HCT116 (cell line): ENCODE measurements around the gene ZNF592. TPM values are rescaled to one million over a fixed set of nuclear protein-coding genes. Genes with fewer than 3 reads are reported as not detected.
A peak's percentile ranks its signal among the peaks of the same experiment; 100 is the strongest.

Source experiments
- ATAC-seq: fragments of 200-7000 bp; cut with Tn5 transposase; 2 replicates; pipeline ENCODE4 v1.9.1; 2020; ENCODE audit warnings: mild to moderate bottlenecking, moderate library complexity
- BruUV-seq: library from RNA; stranded (reverse); fragments of 400-500 nt; replicated peaks from 2 replicates; lab custom pipeline; 2021; lab: Mats Ljungman, UMichigan
- CTCF ChIA-PET: fragments of 300-600 bp; sonication (Branson Sonifier 250); formaldehyde crosslinking; loops from one replicate; lab custom pipeline; 2021; ENCODE audit warnings: antibody characterized with exemption; lab: Charles Lee
- POLR2A ChIA-PET: fragments of 300-600, 350-600 bp; sonication (Branson Sonifier 250); formaldehyde crosslinking; loops from one replicate; lab custom pipeline; 2021; ENCODE audit warnings: antibody characterized with exemption; lab: Charles Lee
- RAD21 ChIA-PET, 2 experiments: fragments of 300-600 bp; sonication (Branson Sonifier 250); formaldehyde crosslinking; loops; one replicate each; lab custom pipeline; 2023; ENCODE audit warnings: low total read pairs in 2 of 2; ENCODE audit not compliant: uncharacterized antibody in 2 of 2, unreplicated experiment in 2 of 2, low non-redundant PET in 1 of 2; lab: Charles Lee
- DNase-seq: peaks from one replicate; pipeline ENCODE4 v3.0.0-alpha.2; 2010; ENCODE audit warnings: low read depth, low spot score
- H2AFZ ChIP-seq: fragments of 200-600 bp; shearing (Covaris generic), sonication (generic); 2 replicates; pipeline ENCODE4 v1.6.1; 2017; ENCODE audit warnings: low read depth, mixed run types, mixed read lengths, antibody characterized with exemption, low read length; ENCODE audit not compliant: poor library complexity, severe bottlenecking
- H3K27ac ChIP-seq: 2 replicates; pipeline ENCODE4 v1.5.1; 2012; ENCODE audit warnings: low read depth, low read length
- H3K27me3 ChIP-seq: fragments of 200-600 bp; sonication (generic); 2 replicates; pipeline ENCODE4 v1.6.1; 2016; ENCODE audit warnings: mixed run types, low read length, mixed read lengths; ENCODE audit not compliant: insufficient read depth
- H3K36me3 ChIP-seq, 2 experiments: fragments of 200-500 bp in 1 of 2; fragments of 200-600 bp in 1 of 2; sonication (Bioruptor generic) in 1 of 2; sonication (generic) in 1 of 2; 2 replicates each; pipeline versions ENCODE4 v1.5.1 to v1.6.1; 2014 to 2016; ENCODE audit warnings: low read length in 2 of 2, inconsistent platforms in 1 of 2, mixed read lengths in 1 of 2, mixed run types in 1 of 2; ENCODE audit not compliant: insufficient read depth in 2 of 2, control insufficient read depth in 1 of 2
- H3K4me1 ChIP-seq, 2 experiments: fragments of 200-600 bp in 1 of 2; sonication (generic) in 1 of 2; 2 replicates each; pipeline versions ENCODE4 v1.5.1 to v1.6.1; 2012 to 2017; ENCODE audit warnings: low read length in 2 of 2, inconsistent platforms in 1 of 2, mild to moderate bottlenecking in 1 of 2, mixed read lengths in 1 of 2, mixed run types in 1 of 2, moderate library complexity in 1 of 2; ENCODE audit not compliant: insufficient read depth in 2 of 2, control insufficient read depth in 1 of 2
- H3K4me2 ChIP-seq: fragments of 200-600 bp; sonication (generic); 2 replicates; pipeline ENCODE4 v1.6.1; 2017; ENCODE audit warnings: mixed run types, low read length, mixed read lengths
- H3K4me3 ChIP-seq, 2 experiments: fragments of 200-600 bp in 1 of 2; sonication (generic) in 1 of 2; replicated peaks in 1 of 2; 2 replicates each; pipeline ENCODE4 v1.5.1; 2011 to 2016; ENCODE audit warnings: low read length in 2 of 2, control low read depth in 1 of 2, low read depth in 1 of 2, mild to moderate bottlenecking in 1 of 2, mixed read lengths in 1 of 2, mixed run types in 1 of 2
- H3K79me2 ChIP-seq: fragments of 200-600 bp; sonication (generic); 2 replicates; pipeline ENCODE4 v1.6.1; 2017; ENCODE audit warnings: mild to moderate bottlenecking, mixed run types, low read length, moderate library complexity, mixed read lengths; ENCODE audit not compliant: insufficient read depth
- H3K9ac ChIP-seq: fragments of 200-600 bp; sonication (generic); 2 replicates; pipeline ENCODE4 v1.6.1; 2016; ENCODE audit warnings: low read length, mixed read lengths
- H3K9me2 ChIP-seq: fragments of 200-600 bp; sonication (generic), shearing (Covaris generic); 2 replicates; pipeline ENCODE4 v1.6.1; 2017; ENCODE audit warnings: mixed run types, mild to moderate bottlenecking, moderate library complexity; ENCODE audit not compliant: insufficient read depth
- H3K9me3 ChIP-seq, 2 experiments: fragments of 200-500 bp in 1 of 2; fragments of 200-600 bp in 1 of 2; sonication (Bioruptor generic) in 1 of 2; sonication (generic) in 1 of 2; 2 replicates each; pipeline ENCODE4 v1.6.1; 2014 to 2017; ENCODE audit warnings: low read length in 2 of 2, mixed read lengths in 2 of 2, inconsistent platforms in 1 of 2, low read depth in 1 of 2, mild to moderate bottlenecking in 1 of 2, mixed run types in 1 of 2, moderate library complexity in 1 of 2; ENCODE audit not compliant: control insufficient read depth in 1 of 2, insufficient read depth in 1 of 2
- H4K20me1 ChIP-seq: fragments of 200-600 bp; sonication (generic), shearing (Covaris generic); 2 replicates; pipeline ENCODE4 v1.6.1; 2017; ENCODE audit warnings: mixed run types, mild to moderate bottlenecking, moderate library complexity; ENCODE audit not compliant: insufficient read depth
- CEBPB ChIP-seq: IDR thresholded peaks from 2 replicates; pipeline ENCODE4 v1.6.1; 2012; ENCODE audit warnings: low read depth
- EGR1 ChIP-seq: IDR thresholded peaks from 2 replicates; pipeline ENCODE4 v1.6.1; 2012; ENCODE audit warnings: low read depth
- ELF1 ChIP-seq: IDR thresholded peaks from 2 replicates; pipeline ENCODE4 v1.6.1; 2012; ENCODE audit warnings: low read depth, borderline replicate concordance
- EZH2 ChIP-seq: fragments of 200-600 bp; sonication (generic); IDR thresholded peaks from 2 replicates; pipeline ENCODE4 v1.6.1; 2017; ENCODE audit warnings: antibody characterized with exemption, mixed run types
- EZH2phosphoT487 ChIP-seq: fragments of 200-600 bp; IDR thresholded peaks from 2 replicates; pipeline ENCODE4 v1.6.1; 2018; ENCODE audit warnings: antibody characterized with exemption, borderline replicate concordance
- FOSL1 ChIP-seq: IDR thresholded peaks from 2 replicates; pipeline ENCODE4 v1.6.1; 2012; ENCODE audit warnings: low read depth
- JUND ChIP-seq: IDR thresholded peaks from 2 replicates; pipeline ENCODE4 v1.6.1; 2012
- POLR2A ChIP-seq: IDR thresholded peaks from 2 replicates; pipeline ENCODE4 v1.7.0; 2011; ENCODE audit warnings: borderline replicate concordance; ENCODE audit not compliant: insufficient read depth, insufficient read length; ENCODE audit errors: extremely low read depth
- RAD21 ChIP-seq: IDR thresholded peaks from 2 replicates; pipeline ENCODE4 v1.6.1; 2012; ENCODE audit warnings: low read depth, mild to moderate bottlenecking
- SIN3A ChIP-seq: IDR thresholded peaks from 2 replicates; pipeline ENCODE4 v1.6.1; 2012; ENCODE audit warnings: low read depth
- SP1 ChIP-seq: IDR thresholded peaks from 2 replicates; pipeline ENCODE4 v1.6.1; 2012; ENCODE audit warnings: low read depth
- SRF ChIP-seq: IDR thresholded peaks from 2 replicates; pipeline ENCODE4 v1.6.1; 2012; ENCODE audit warnings: low read depth
- TCF7L2 ChIP-seq: IDR thresholded peaks from 2 replicates; pipeline ENCODE4 v1.7.0; 2011; ENCODE audit warnings: borderline replicate concordance, inconsistent platforms; ENCODE audit not compliant: insufficient read depth, insufficient read length; ENCODE audit errors: extremely low read depth
- YY1 ChIP-seq: IDR thresholded peaks from 2 replicates; pipeline ENCODE4 v1.6.1; 2011; ENCODE audit warnings: low read length, low read depth, moderate library complexity, mild to moderate bottlenecking; ENCODE audit not compliant: insufficient replicate concordance; ENCODE audit errors: extremely low read depth
- ZFX ChIP-seq: fragments of 450-650 bp; IDR thresholded peaks from 2 replicates; pipeline ENCODE4 v1.6.1; 2017
- ZNF274 ChIP-seq: fragments of 200-500 bp; sonication (Bioruptor generic); IDR thresholded peaks from 2 replicates; pipeline ENCODE4 v1.6.1; 2014; ENCODE audit warnings: mild to moderate bottlenecking, low read depth, low read length, inconsistent platforms
- intact Hi-C: fragments of 100-400 bp; cut with micrococcal nuclease; formaldehyde crosslinking; loops from 2 replicates; pipeline ENCODE4 v1.10.0; 2022
- total RNA-seq: library from RNA; stranded (reverse); gene quantifications from one replicate; pipeline ENCODE4 v1.2.1, GENCODE V29; 2021; ENCODE audit not compliant: unreplicated experiment
- TF ChIP-seq, protein P1 (sequence below), 3 experiments: fragments of 200-600 bp in 1 of 3; sonication (generic) in 1 of 3; IDR thresholded peaks in 2 of 3; conservative IDR thresholded peaks in 1 of 3; 2 replicates each; pipeline ENCODE4 v1.5.1; 2012 to 2017; ENCODE audit warnings: low read depth in 2 of 3, low read length in 2 of 3, antibody characterized with exemption in 1 of 3, borderline replicate concordance in 1 of 3, control low read depth in 1 of 3, mild to moderate bottlenecking in 1 of 3, mixed read lengths in 1 of 3, mixed run types in 1 of 3, moderate library complexity in 1 of 3; ENCODE audit not compliant: insufficient read depth in 1 of 3
- TF ChIP-seq, protein P2 (sequence below): IDR thresholded peaks from 2 replicates; pipeline ENCODE4 v1.6.1; 2012
- TF ChIP-seq, protein P3 (sequence below): IDR thresholded peaks from 2 replicates; pipeline ENCODE4 v1.6.1; 2011; ENCODE audit warnings: mild to moderate bottlenecking, low read length, moderate library complexity; ENCODE audit not compliant: insufficient replicate concordance; ENCODE audit errors: extremely low read depth
- TF ChIP-seq, protein P4 (sequence below): IDR thresholded peaks from 2 replicates; pipeline ENCODE4 v1.6.1; 2012

Gene ZNF592
- total RNA-seq, 1 experiment from 2014 or later = 26.4 TPM

DNA sequence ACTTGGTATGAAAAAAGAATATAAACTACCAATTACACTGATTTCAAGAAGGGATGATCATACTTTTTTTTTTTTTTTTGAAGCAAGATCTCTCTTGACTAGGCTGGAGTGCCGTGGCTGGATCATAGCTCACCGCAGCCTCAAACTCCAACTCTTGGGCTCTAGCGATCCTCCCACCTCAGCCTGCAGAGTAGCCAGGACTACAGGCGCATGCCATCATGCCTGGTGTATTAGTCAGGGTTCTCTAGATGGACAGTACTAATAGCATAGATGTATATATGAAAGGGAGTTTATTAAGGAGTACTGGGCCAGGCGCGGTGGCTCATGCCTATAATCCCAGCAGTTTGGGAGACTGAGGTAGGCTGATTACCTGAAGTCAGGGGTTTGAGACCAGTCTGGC is 21.0 kb upstream of the ZNF592 start (continued):
- TF ChIP-seq, protein P1, sequence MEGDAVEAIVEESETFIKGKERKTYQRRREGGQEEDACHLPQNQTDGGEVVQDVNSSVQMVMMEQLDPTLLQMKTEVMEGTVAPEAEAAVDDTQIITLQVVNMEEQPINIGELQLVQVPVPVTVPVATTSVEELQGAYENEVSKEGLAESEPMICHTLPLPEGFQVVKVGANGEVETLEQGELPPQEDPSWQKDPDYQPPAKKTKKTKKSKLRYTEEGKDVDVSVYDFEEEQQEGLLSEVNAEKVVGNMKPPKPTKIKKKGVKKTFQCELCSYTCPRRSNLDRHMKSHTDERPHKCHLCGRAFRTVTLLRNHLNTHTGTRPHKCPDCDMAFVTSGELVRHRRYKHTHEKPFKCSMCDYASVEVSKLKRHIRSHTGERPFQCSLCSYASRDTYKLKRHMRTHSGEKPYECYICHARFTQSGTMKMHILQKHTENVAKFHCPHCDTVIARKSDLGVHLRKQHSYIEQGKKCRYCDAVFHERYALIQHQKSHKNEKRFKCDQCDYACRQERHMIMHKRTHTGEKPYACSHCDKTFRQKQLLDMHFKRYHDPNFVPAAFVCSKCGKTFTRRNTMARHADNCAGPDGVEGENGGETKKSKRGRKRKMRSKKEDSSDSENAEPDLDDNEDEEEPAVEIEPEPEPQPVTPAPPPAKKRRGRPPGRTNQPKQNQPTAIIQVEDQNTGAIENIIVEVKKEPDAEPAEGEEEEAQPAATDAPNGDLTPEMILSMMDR (IDR thresholded peaks at IDR 0.05 in 2 of 3, conservative IDR thresholded peaks at IDR 0.05 in 1 of 3; ENCODE audit: borderline replicate concordance in 1 of 3, insufficient read depth in 1 of 3, low read depth in 2 of 3, low read length in 2 of 3) = no peak
- TF ChIP-seq SIN3A = no peak
- TF ChIP-seq FOSL1 = no peak
- TF ChIP-seq JUND = no peak

DNA sequence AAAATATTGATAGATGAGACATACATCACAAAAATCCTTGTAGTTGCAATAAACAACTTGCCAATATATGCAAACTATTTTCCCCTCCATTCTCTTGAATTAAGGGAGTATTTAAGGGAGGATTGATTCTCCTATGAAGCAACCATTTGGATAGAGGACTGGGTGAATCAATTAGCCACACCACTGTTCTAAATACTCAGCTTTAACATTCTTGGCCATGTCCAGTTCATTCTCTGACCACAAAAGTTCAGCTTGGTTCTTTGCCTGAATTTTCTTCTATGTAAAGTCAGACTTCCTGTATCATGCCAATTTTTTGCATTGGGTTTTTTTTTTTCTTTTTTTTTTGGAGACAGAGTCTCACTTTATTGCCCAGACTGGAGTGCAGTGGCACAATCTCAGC is 16.6 kb upstream of the ZNF592 start:
- ChIA-PET RAD21 (no interaction called here), CTCF (no interaction called here), POLR2A (no interaction called here)
- Histone ChIP-seq H3K4me2 (0 out of 2 replicates have a peak overlapping the region, but pooled peaks have one; percentile 25), H3K4me1 (peaks cover 40 to 52% of the 10 kb centered on the region in 2 experiments), H4K20me1 (no peaks in the 10 kb centered on the region), H3K4me3 (no peak overlapping the region), H3K79me2 (no peaks in the 10 kb centered on the region), H3K27ac (no peak overlapping the region), H3K27me3 (no peaks in the 10 kb centered on the region), H3K9me3 (no peaks in the 10 kb centered on the region), H3K36me3 (no peaks in the 10 kb centered on the region), H3K9me2 (no peaks in the 10 kb centered on the region), H2AFZ (no peak overlapping the region), H3K9ac (no peak overlapping the region)
- BruUV-seq = no TSS peak
- TF ChIP-seq SIN3A (no peak), SP1 (no peak), EZH2phosphoT487 (no peak), ZFX (no peak), POLR2A (no peak), ELF1 (no peak), RAD21 (no peak), ZNF274 (no peak), YY1 (no peak), CEBPB (no peak), TCF7L2 (no peak), EGR1 (no peak), SRF (no peak), EZH2 (no peak)
- TF ChIP-seq, protein P2, sequence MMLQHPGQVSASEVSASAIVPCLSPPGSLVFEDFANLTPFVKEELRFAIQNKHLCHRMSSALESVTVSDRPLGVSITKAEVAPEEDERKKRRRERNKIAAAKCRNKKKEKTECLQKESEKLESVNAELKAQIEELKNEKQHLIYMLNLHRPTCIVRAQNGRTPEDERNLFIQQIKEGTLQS = no peak
- TF ChIP-seq, protein P3, sequence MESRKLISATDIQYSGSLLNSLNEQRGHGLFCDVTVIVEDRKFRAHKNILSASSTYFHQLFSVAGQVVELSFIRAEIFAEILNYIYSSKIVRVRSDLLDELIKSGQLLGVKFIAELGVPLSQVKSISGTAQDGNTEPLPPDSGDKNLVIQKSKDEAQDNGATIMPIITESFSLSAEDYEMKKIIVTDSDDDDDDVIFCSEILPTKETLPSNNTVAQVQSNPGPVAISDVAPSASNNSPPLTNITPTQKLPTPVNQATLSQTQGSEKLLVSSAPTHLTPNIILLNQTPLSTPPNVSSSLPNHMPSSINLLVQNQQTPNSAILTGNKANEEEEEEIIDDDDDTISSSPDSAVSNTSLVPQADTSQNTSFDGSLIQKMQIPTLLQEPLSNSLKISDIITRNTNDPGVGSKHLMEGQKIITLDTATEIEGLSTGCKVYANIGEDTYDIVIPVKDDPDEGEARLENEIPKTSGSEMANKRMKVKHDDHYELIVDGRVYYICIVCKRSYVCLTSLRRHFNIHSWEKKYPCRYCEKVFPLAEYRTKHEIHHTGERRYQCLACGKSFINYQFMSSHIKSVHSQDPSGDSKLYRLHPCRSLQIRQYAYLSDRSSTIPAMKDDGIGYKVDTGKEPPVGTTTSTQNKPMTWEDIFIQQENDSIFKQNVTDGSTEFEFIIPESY = no peak
- TF ChIP-seq, protein P4, sequence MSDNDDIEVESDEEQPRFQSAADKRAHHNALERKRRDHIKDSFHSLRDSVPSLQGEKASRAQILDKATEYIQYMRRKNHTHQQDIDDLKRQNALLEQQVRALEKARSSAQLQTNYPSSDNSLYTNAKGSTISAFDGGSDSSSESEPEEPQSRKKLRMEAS = no peak
- DNase-seq (no peak), ATAC-seq (no peak)
- intact Hi-C loops = no loop called here
